H9 (cell line): ENCODE results near the gene DLG2. TPM values are rescaled to one million over a fixed set of nuclear protein-coding genes. Genes with fewer than 3 reads are reported as not detected.

Experiments used
- DNase-seq: peaks from one replicate; pipeline ENCODE4 v3.0.0-alpha.2; 2017
- H2AFZ ChIP-seq: one replicate; pipeline ENCODE4 v1.6.1; 2013; ENCODE audit warnings: mild to moderate bottlenecking, low read length, control low read depth, moderate library complexity
- H2AK5ac ChIP-seq: 2 replicates; pipeline ENCODE4 v1.6.1; 2013; ENCODE audit warnings: low read length, control low read depth, mixed read lengths; ENCODE audit not compliant: insufficient read length
- H2BK120ac ChIP-seq: one replicate; pipeline ENCODE4 v1.6.1; 2013; ENCODE audit warnings: low read depth, mild to moderate bottlenecking, low read length, control low read depth, inconsistent platforms; ENCODE audit not compliant: poor library complexity, severe bottlenecking
- H2BK12ac ChIP-seq: 2 replicates; pipeline ENCODE4 v1.6.1; 2013; ENCODE audit warnings: low read length, control low read depth, mixed read lengths, low read depth; ENCODE audit not compliant: insufficient read length
- H2BK15ac ChIP-seq: 2 replicates; pipeline ENCODE4 v1.6.1; 2013; ENCODE audit warnings: low read depth, low read length, control low read depth
- H2BK20ac ChIP-seq: one replicate; pipeline ENCODE4 v1.6.1; 2013; ENCODE audit warnings: low read depth, mild to moderate bottlenecking, low read length, control low read depth, inconsistent platforms; ENCODE audit not compliant: poor library complexity, severe bottlenecking
- H2BK5ac ChIP-seq: 2 replicates; pipeline ENCODE4 v1.6.1; 2013; ENCODE audit warnings: low read length, control low read depth, mixed read lengths; ENCODE audit not compliant: insufficient read length
- H3K14ac ChIP-seq: 2 replicates; pipeline ENCODE4 v1.6.1; 2013; ENCODE audit warnings: low read length, control low read depth; ENCODE audit not compliant: insufficient read depth
- H3K18ac ChIP-seq: 2 replicates; pipeline ENCODE4 v1.6.1; 2013; ENCODE audit warnings: low read depth, mild to moderate bottlenecking, mixed read lengths, low read length, control low read depth; ENCODE audit not compliant: insufficient read length
- H3K23ac ChIP-seq: 2 replicates; pipeline ENCODE4 v1.6.1; 2013; ENCODE audit warnings: low read length, control low read depth, mixed read lengths, low read depth; ENCODE audit not compliant: insufficient read length
- H3K23me2 ChIP-seq: 2 replicates; pipeline ENCODE4 v1.6.1; 2013; ENCODE audit warnings: low read depth, mild to moderate bottlenecking, mixed read lengths, low read length, control low read depth; ENCODE audit not compliant: insufficient read length, poor library complexity, severe bottlenecking
- H3K27ac ChIP-seq: 2 replicates; pipeline ENCODE4 v1.5.1; 2013; ENCODE audit warnings: low read length, control low read depth, mixed read lengths, low read depth; ENCODE audit not compliant: insufficient read length
- H3K27me3 ChIP-seq: 2 replicates; pipeline ENCODE4 v1.6.1; 2013; ENCODE audit warnings: low read length, control low read depth, inconsistent platforms; ENCODE audit not compliant: insufficient read depth
- H3K4ac ChIP-seq: 2 replicates; pipeline ENCODE4 v1.6.1; 2013; ENCODE audit warnings: low read depth, mild to moderate bottlenecking, control low read depth, inconsistent platforms, low read length, moderate library complexity
- H3K4me1 ChIP-seq: 2 replicates; pipeline ENCODE4 v1.6.1; 2013; ENCODE audit warnings: low read length, control low read depth, inconsistent platforms; ENCODE audit not compliant: insufficient read depth
- H3K4me2 ChIP-seq: 2 replicates; pipeline ENCODE4 v1.6.1; 2013; ENCODE audit warnings: low read length, control low read depth, mixed read lengths; ENCODE audit not compliant: insufficient read length, insufficient read depth
- H3K56ac ChIP-seq: 2 replicates; pipeline ENCODE4 v1.6.1; 2013; ENCODE audit warnings: low read depth, mild to moderate bottlenecking, mixed read lengths, low read length, control low read depth; ENCODE audit not compliant: insufficient read length
- H3K79me1 ChIP-seq: 2 replicates; pipeline ENCODE4 v1.6.1; 2013; ENCODE audit warnings: low read depth, mild to moderate bottlenecking, moderate library complexity, low read length, control low read depth, inconsistent platforms; ENCODE audit not compliant: insufficient read depth, poor library complexity, severe bottlenecking
- H3K79me2 ChIP-seq: 2 replicates; pipeline ENCODE4 v1.6.1; 2013; ENCODE audit warnings: low read length, control low read depth, inconsistent platforms; ENCODE audit not compliant: insufficient read depth
- H3K9ac ChIP-seq: 2 replicates; pipeline ENCODE4 v1.6.1; 2013; ENCODE audit warnings: low read length, control low read depth, mixed read lengths; ENCODE audit not compliant: insufficient read length; ENCODE audit errors: extremely low read depth
- H3K9me3 ChIP-seq: one replicate; pipeline ENCODE4 v1.6.1; 2013; ENCODE audit warnings: low read depth, low read length, inconsistent platforms; ENCODE audit not compliant: control insufficient read depth
- H3T11ph ChIP-seq: one replicate; pipeline ENCODE4 v1.6.1; 2013; ENCODE audit warnings: mild to moderate bottlenecking, low read length, control low read depth, inconsistent platforms
- H4K20me1 ChIP-seq: one replicate; pipeline ENCODE4 v1.6.1; 2013; ENCODE audit not compliant: control insufficient read depth, insufficient read length, insufficient read depth
- H4K5ac ChIP-seq: 2 replicates; pipeline ENCODE4 v1.6.1; 2013; ENCODE audit warnings: low read depth, mild to moderate bottlenecking, mixed read lengths, low read length, control low read depth; ENCODE audit not compliant: insufficient read length
- H4K8ac ChIP-seq: replicated peaks from 2 replicates; pipeline ENCODE4 v1.6.1; 2013; ENCODE audit warnings: low read length, control low read depth, mixed read lengths, low read depth; ENCODE audit not compliant: insufficient read length
- H4K91ac ChIP-seq: 2 replicates; pipeline ENCODE4 v1.6.1; 2013; ENCODE audit warnings: low read depth, mild to moderate bottlenecking, moderate library complexity, mixed read lengths, low read length, control low read depth; ENCODE audit not compliant: insufficient read length
- H3K27ac Mint-ChIP-seq, 3 experiments: 2 replicates in 2 of 3; 3 replicates in 1 of 3; pipeline ENCODE4 v1.8.0; 2020 to 2021; ENCODE audit warnings: mixed read lengths in 3 of 3, mild to moderate bottlenecking in 1 of 3, moderate library complexity in 1 of 3
- H3K27me3 Mint-ChIP-seq: 2 replicates; pipeline ENCODE4 v1.8.0; 2021; ENCODE audit warnings: low read depth, mild to moderate bottlenecking, moderate library complexity, mixed read lengths
- H3K36me3 Mint-ChIP-seq, 3 experiments: 2 replicates in 2 of 3; 3 replicates in 1 of 3; pipeline ENCODE4 v1.8.0; 2020 to 2021; ENCODE audit warnings: low read depth in 3 of 3, mixed read lengths in 3 of 3; ENCODE audit not compliant: insufficient read depth in 1 of 3
- H3K4me1 Mint-ChIP-seq, 2 experiments: 2 replicates each; pipeline ENCODE4 v1.8.0; 2020; ENCODE audit warnings: mixed read lengths in 2 of 2
- H3K4me3 Mint-ChIP-seq, 2 experiments: 2 replicates in 1 of 2; 3 replicates in 1 of 2; pipeline ENCODE4 v1.8.0; 2020 to 2021; ENCODE audit warnings: mild to moderate bottlenecking in 2 of 2, mixed read lengths in 2 of 2, moderate library complexity in 1 of 2
- H3K9me3 Mint-ChIP-seq, 2 experiments: 2 replicates in 1 of 2; 3 replicates in 1 of 2; pipeline ENCODE4 v1.8.0; 2020; ENCODE audit warnings: mild to moderate bottlenecking in 2 of 2, mixed read lengths in 2 of 2, moderate library complexity in 1 of 2
- CTCF ChIP-seq: fragments of 200-600 bp; sonication (generic); conservative IDR thresholded peaks from 3 replicates; pipeline ENCODE4 v1.8.0; 2021; ENCODE audit warnings: antibody characterized with exemption, mild to moderate bottlenecking
- WGBS: extraction: QIAGEN DNeasy Blood & Tissue Kit; methylation state at CpG from one replicate; pipeline ENCODE4 v1.1.7; 2013; ENCODE audit warnings: missing lambda C conversion rate, low lambda C conversion rate, mixed read lengths; ENCODE audit not compliant: insufficient read length; ENCODE audit errors: extremely low coverage; 5-methylcytosine and 5-hydroxymethylcytosine counted together
- total RNA-seq: library from RNA; stranded (reverse); gene quantifications from 2 replicates; pipeline ENCODE4 v1.2.1, GENCODE V29; 2021

DLG2 gene
- total RNA-seq, 1 experiment from 2014 or later: 8.0 TPM

GRCh38 chr11:83793310-83793709, 1833.8 kb downstream of the DLG2 start:
- Histone ChIP-seq H2BK20ac (no peak overlapping the region), H2BK15ac (no peak overlapping the region), H3K9ac (no peak overlapping the region), H3K79me2 (no peaks in the 10 kb centered on the region), H3K18ac (no peak overlapping the region), H3K79me1 (no peaks in the 10 kb centered on the region), H4K8ac (no peak overlapping the region), H3K23me2 (no peaks in the 10 kb centered on the region), H3K4ac (no peak overlapping the region), H3K56ac (no peak overlapping the region), H4K91ac (no peak overlapping the region), H4K20me1 (no peaks in the 10 kb centered on the region), H2BK12ac (no peak overlapping the region), H3K27ac (no peak overlapping the region), H3T11ph (no peak overlapping the region), H3K23ac (no peak overlapping the region), H2AK5ac (no peak overlapping the region), H2AFZ (no peak overlapping the region), H3K14ac (no peak overlapping the region), H3K9me3 (no peaks in the 10 kb centered on the region), H2BK5ac (no peak overlapping the region), H4K5ac (no peak overlapping the region), H3K4me1 (no peaks in the 10 kb centered on the region), H2BK120ac (no peak overlapping the region), H3K4me2 (no peak overlapping the region), H3K27me3 (no peaks in the 10 kb centered on the region)
- H3K27ac Mint-ChIP-seq: no peak overlapping the region
- DNase-seq: no peak
- no CpG with 5 or more reads among the region's 2 CpGs for WGBS
- no peak overlapping the region for H3K4me3 Mint-ChIP-seq
- H3K36me3 Mint-ChIP-seq: no peaks in the 10 kb centered on the region
- TF ChIP-seq CTCF: no peak
- H3K9me3 Mint-ChIP-seq: no peaks in the 10 kb centered on the region; a peak in 1 of 5 replicates
- H3K4me1 Mint-ChIP-seq: no peaks in the 10 kb centered on the region
- H3K27me3 Mint-ChIP-seq: no peaks in the 10 kb centered on the region
